Upper lobe of right lung (tissue), 1 donor: ENCODE results near the gene ZBTB43. TPM values are rescaled to one million over a fixed set of nuclear protein-coding genes. Genes with fewer than 3 reads are reported as not detected.

Source experiments
- ATAC-seq: fragments of 200-7000 bp; cut with Tn5 transposase; one replicate; pipeline ENCODE4 v1.9.1; 2020; ENCODE audit warnings: mild to moderate bottlenecking, moderate library complexity
- DNase-seq: peaks from one replicate; pipeline ENCODE4 v3.0.0-alpha.2; 2020
- H3K27ac ChIP-seq: fragments of 200-600 bp; one replicate; pipeline ENCODE4 v1.8.0; 2022
- H3K27me3 ChIP-seq: fragments of 200-600 bp; one replicate; pipeline ENCODE4 v1.8.0; 2022; ENCODE audit warnings: mild to moderate bottlenecking
- H3K36me3 ChIP-seq: fragments of 200-600 bp; one replicate; pipeline ENCODE4 v1.8.0; 2022
- H3K4me1 ChIP-seq: fragments of 200-600 bp; one replicate; pipeline ENCODE4 v1.8.0; 2022
- H3K4me3 ChIP-seq: fragments of 200-600 bp; one replicate; pipeline ENCODE4 v1.8.0; 2022; ENCODE audit warnings: mild to moderate bottlenecking
- H3K9me3 ChIP-seq: fragments of 200-600 bp; one replicate; pipeline ENCODE4 v1.8.0; 2022
- CTCF ChIP-seq: fragments of 200-600 bp; IDR thresholded peaks from one replicate; pipeline ENCODE4 v1.8.0; 2022; ENCODE audit warnings: antibody characterized with exemption
- intact Hi-C: fragments of 100-400 bp; cut with DNase I; formaldehyde crosslinking; loops from one replicate; pipeline ENCODE4 v1.11.0; 2022
- total RNA-seq: library from RNA; stranded (reverse); fragmentation: NEBNext Ultra II Directional; extraction: Animal tissue kit (Norgen Biotek cat#: 25700); gene quantifications from one replicate; pipeline ENCODE4 v1.2.1, GENCODE V29; 2021
- donor health status: DM: no; HTN: yes; CAD: no; lungs with severe emphysema.

Gene ZBTB43
- total RNA-seq, 1 donor from 2014 or later, result 24.9 TPM

- DNase-seq, result no peak
- ATAC-seq, result no peak
- intact Hi-C loops, result no loop called here
- TF ChIP-seq CTCF, result no peak
- no peaks in the 10 kb centered on the region for H3K9me3 ChIP-seq
- H3K27ac ChIP-seq, result no peak overlapping the region
- no peak overlapping the region for H3K4me3 ChIP-seq
- H3K4me1 ChIP-seq, result no peaks in the 10 kb centered on the region
- peaks cover 6% of the 10 kb centered on the region for H3K27me3 ChIP-seq
- no peaks in the 10 kb centered on the region for H3K36me3 ChIP-seq
Measured at GRCh38 chr9:126788046-126788445, 16.8 kb upstream of the ZBTB43 start.

- no peak overlapping the region for H3K4me3 ChIP-seq
- DNase-seq (peak; percentile 13), ATAC-seq (peak; percentile 19)
- no peaks in the 10 kb centered on the region for H3K9me3 ChIP-seq
- no peak overlapping the region for H3K27ac ChIP-seq
- no peaks in the 10 kb centered on the region for H3K4me1 ChIP-seq
- no peak for TF ChIP-seq CTCF
- peaks cover 5% of the 10 kb centered on the region for H3K27me3 ChIP-seq
- intact Hi-C loops, result no loop called here
- no peaks in the 10 kb centered on the region for H3K36me3 ChIP-seq
Measured at GRCh38 chr9:126788634-126789349, 16.0 kb upstream of the ZBTB43 start.

- ATAC-seq (no peak), DNase-seq (peak; percentile 12)
- Histone ChIP-seq H3K4me3 (no peak overlapping the region), H3K9me3 (no peaks in the 10 kb centered on the region), H3K4me1 (no peaks in the 10 kb centered on the region), H3K36me3 (no peaks in the 10 kb centered on the region), H3K27ac (no peak overlapping the region), H3K27me3 (peaks cover 17% of the 10 kb centered on the region)
- no peak for TF ChIP-seq CTCF
- intact Hi-C loops, result no loop called here
Measured at GRCh38 chr9:126790561-126790960, 14.3 kb upstream of the ZBTB43 start.

GRCh38 chr9:126791406-126792230, 13.2 kb upstream of the ZBTB43 start:
- H3K9me3 ChIP-seq, result no peaks in the 10 kb centered on the region
- H3K4me3 ChIP-seq, result no peak overlapping the region
- TF ChIP-seq CTCF, result no peak
- DNase-seq, result peak; percentile 30
- no peaks in the 10 kb centered on the region for H3K4me1 ChIP-seq
- intact Hi-C loops, result no loop called here
- H3K27me3 ChIP-seq, result peaks cover 17% of the 10 kb centered on the region
- peak; percentile 84 for ATAC-seq
- H3K27ac ChIP-seq, result no peak overlapping the region
- no peaks in the 10 kb centered on the region for H3K36me3 ChIP-seq

- H3K4me3 ChIP-seq, result no peak overlapping the region
- peaks cover 17% of the 10 kb centered on the region for H3K27me3 ChIP-seq
- no peak for TF ChIP-seq CTCF
- no peak for ATAC-seq
- no peaks in the 10 kb centered on the region for H3K9me3 ChIP-seq
- H3K27ac ChIP-seq, result no peak overlapping the region
- peak; percentile 55 for DNase-seq
- no peaks in the 10 kb centered on the region for H3K4me1 ChIP-seq
- intact Hi-C loops, result no loop called here
- no peaks in the 10 kb centered on the region for H3K36me3 ChIP-seq
Measured at GRCh38 chr9:126793686-126794417, 11.0 kb upstream of the ZBTB43 start.
